H1 (cell line): ENCODE measurements around the gene TMEM181. TPM values are rescaled to one million over a fixed set of nuclear protein-coding genes. Genes with fewer than 3 reads are reported as not detected.

Source experiments
- CTCF ChIA-PET: fragments of 300-600 bp; sonication (Branson Sonifier 250); formaldehyde crosslinking; loops from one replicate; lab custom pipeline; 2021; ENCODE audit not compliant: partially characterized antibody; lab: Charles Lee
- POLR2A ChIA-PET: fragments of 300-600 bp; sonication (Branson Sonifier 250); formaldehyde crosslinking; loops from one replicate; lab custom pipeline; 2021; ENCODE audit warnings: inconsistent platforms; ENCODE audit not compliant: partially characterized antibody; lab: Charles Lee
- DNase-seq, 2 experiments: peaks; one replicate each; pipeline versions ENCODE4 v3.0.0 to v3.0.0-alpha.2; 2010 to 2022; ENCODE audit warnings: low spot score in 2 of 2, low read depth in 1 of 2, mixed read lengths in 1 of 2
- FAIRE-seq: peaks from 2 replicates; lab custom pipeline; 2011; peaks lifted over from hg19 to GRCh38; lab: Jason Lieb, UNC
- H2AFZ ChIP-seq: 2 replicates; pipeline ENCODE4 v1.8.1; 2012; ENCODE audit warnings: low read length, inconsistent platforms
- H2AK5ac ChIP-seq: 2 replicates; pipeline ENCODE4 v1.6.1; 2013; ENCODE audit warnings: low read depth, low read length
- H2BK120ac ChIP-seq: replicated peaks from 2 replicates; pipeline ENCODE3; 2013; ENCODE audit warnings: low read depth, low read length, inconsistent platforms
- H2BK12ac ChIP-seq: 2 replicates; pipeline ENCODE4 v1.6.1; 2013; ENCODE audit warnings: low read depth, low read length
- H2BK15ac ChIP-seq: 2 replicates; pipeline ENCODE4 v1.6.1; 2013; ENCODE audit warnings: low read length
- H2BK20ac ChIP-seq: 2 replicates; pipeline ENCODE4 v1.6.1; 2013; ENCODE audit warnings: low read length
- H2BK5ac ChIP-seq: 2 replicates; pipeline ENCODE4 v1.6.1; 2013; ENCODE audit warnings: low read depth, low read length
- H3K14ac ChIP-seq: 2 replicates; pipeline ENCODE4 v1.6.1; 2013; ENCODE audit warnings: inconsistent platforms; ENCODE audit not compliant: insufficient read length
- H3K18ac ChIP-seq: 2 replicates; pipeline ENCODE4 v1.6.1; 2013; ENCODE audit warnings: low read length; ENCODE audit errors: extremely low read depth
- H3K23ac ChIP-seq: 2 replicates; pipeline ENCODE4 v1.6.1; 2013; ENCODE audit warnings: inconsistent platforms; ENCODE audit not compliant: insufficient read length
- H3K23me2 ChIP-seq: 2 replicates; pipeline ENCODE4 v1.6.1; 2013; ENCODE audit warnings: low read depth, low read length
- H3K27ac ChIP-seq: 2 replicates; pipeline ENCODE4 v1.6.1; 2011; ENCODE audit warnings: low read depth, low read length, inconsistent platforms
- H3K27me3 ChIP-seq, 4 experiments: replicated peaks in 1 of 4; 1 replicate in 1 of 4; 2 replicates in 3 of 4; pipeline versions ENCODE4 v1.6.1 to v1.8.1; 2011 to 2013; ENCODE audit warnings: low read length in 3 of 4, mild to moderate bottlenecking in 3 of 4, inconsistent platforms in 2 of 4, mixed read lengths in 2 of 4, moderate library complexity in 1 of 4; ENCODE audit not compliant: control insufficient read depth in 3 of 4, insufficient read depth in 3 of 4; ENCODE audit errors: extremely low read depth in 1 of 4
- H3K36me3 ChIP-seq, 4 experiments: 2 replicates each; pipeline versions ENCODE4 v1.6.1 to v1.8.1; 2011 to 2013; ENCODE audit warnings: mild to moderate bottlenecking in 4 of 4, low read length in 3 of 4, moderate library complexity in 2 of 4, control low read depth in 1 of 4, inconsistent platforms in 1 of 4; ENCODE audit not compliant: insufficient read depth in 4 of 4, control insufficient read depth in 2 of 4
- H3K4ac ChIP-seq: replicated peaks from 2 replicates; pipeline ENCODE3; 2013; ENCODE audit warnings: low read length, low read depth, mixed read lengths, inconsistent platforms; ENCODE audit not compliant: insufficient read length
- H3K4me1 ChIP-seq, 4 experiments: replicated peaks in 1 of 4; 1 replicate in 1 of 4; 2 replicates in 3 of 4; pipeline versions ENCODE4 v1.6.1 to v1.8.1; 2011 to 2013; ENCODE audit warnings: low read length in 3 of 4, inconsistent platforms in 2 of 4, mixed read lengths in 1 of 4; ENCODE audit not compliant: insufficient read depth in 4 of 4, control insufficient read depth in 3 of 4
- H3K4me2 ChIP-seq, 2 experiments: 2 replicates each; pipeline versions ENCODE4 v1.6.1 to v1.8.1; 2011 to 2013; ENCODE audit warnings: low read depth in 2 of 2, low read length in 2 of 2, control low read depth in 1 of 2, inconsistent platforms in 1 of 2, mild to moderate bottlenecking in 1 of 2; ENCODE audit not compliant: insufficient read depth in 1 of 2
- H3K4me3 ChIP-seq, 4 experiments: fragments of 200-600, 300-600 bp in 1 of 4; sonication (generic), shearing (Covaris generic), sonication (Bioruptor Twin) in 1 of 4; 2 replicates each; pipeline versions ENCODE4 v1.5.1 to v1.8.1; 2011 to 2016; ENCODE audit warnings: low read length in 4 of 4, low read depth in 3 of 4, control low read depth in 2 of 4, inconsistent platforms in 2 of 4, mild to moderate bottlenecking in 2 of 4, mixed read lengths in 1 of 4, moderate library complexity in 1 of 4; ENCODE audit not compliant: insufficient read depth in 2 of 4; ENCODE audit errors: extremely low read depth in 1 of 4
- H3K56ac ChIP-seq: replicated peaks from 2 replicates; pipeline ENCODE3; 2013; ENCODE audit warnings: low read depth, mild to moderate bottlenecking, mixed read lengths, low read length, inconsistent platforms; ENCODE audit not compliant: insufficient read length
- H3K79me1 ChIP-seq: 2 replicates; pipeline ENCODE4 v1.6.1; 2013; ENCODE audit warnings: low read depth, low read length, control low read depth
- H3K79me2 ChIP-seq, 2 experiments: 2 replicates each; pipeline versions ENCODE4 v1.6.1 to v1.8.1; 2012 to 2013; ENCODE audit warnings: low read length in 2 of 2, mild to moderate bottlenecking in 2 of 2, inconsistent platforms in 1 of 2; ENCODE audit not compliant: insufficient read depth in 2 of 2, control insufficient read depth in 1 of 2
- H3K9ac ChIP-seq, 4 experiments: replicated peaks in 1 of 4; 1 replicate in 1 of 4; 2 replicates in 3 of 4; pipeline versions ENCODE4 v1.6.1 to v1.8.1; 2011 to 2013; ENCODE audit warnings: low read depth in 3 of 4, low read length in 3 of 4, control low read depth in 2 of 4, mild to moderate bottlenecking in 2 of 4, moderate library complexity in 2 of 4, inconsistent platforms in 1 of 4; ENCODE audit errors: extremely low read depth in 1 of 4
- H3K9me3 ChIP-seq, 2 experiments: 2 replicates each; pipeline versions ENCODE4 v1.6.1 to v1.8.1; 2012 to 2013; ENCODE audit warnings: mild to moderate bottlenecking in 2 of 2, moderate library complexity in 2 of 2, control low read depth in 1 of 2, inconsistent platforms in 1 of 2, low read depth in 1 of 2, low read length in 1 of 2, mixed read lengths in 1 of 2; ENCODE audit not compliant: insufficient read depth in 2 of 2
- H4K20me1 ChIP-seq, 2 experiments: replicated peaks in 1 of 2; 2 replicates each; pipeline versions ENCODE3 to v1.8.1; 2011 to 2013; ENCODE audit warnings: inconsistent platforms in 2 of 2, low read length in 2 of 2, mild to moderate bottlenecking in 1 of 2; ENCODE audit not compliant: insufficient read depth in 2 of 2, control insufficient read depth in 1 of 2
- H4K5ac ChIP-seq: 2 replicates; pipeline ENCODE4 v1.6.1; 2013; ENCODE audit warnings: low read length, low read depth, mixed read lengths, inconsistent platforms; ENCODE audit not compliant: insufficient read length
- H4K8ac ChIP-seq: 2 replicates; pipeline ENCODE4 v1.8.0; 2013; ENCODE audit warnings: mild to moderate bottlenecking, moderate library complexity, low read length, inconsistent platforms; ENCODE audit not compliant: insufficient read depth; ENCODE audit errors: extremely low read depth
- H4K91ac ChIP-seq: replicated peaks from 2 replicates; pipeline ENCODE3; 2013; ENCODE audit warnings: low read length, mixed read lengths, inconsistent platforms; ENCODE audit not compliant: insufficient read length
- BCL11A ChIP-seq, 2 experiments: IDR thresholded peaks; one replicate each; pipeline ENCODE4 v1.6.1; 2011; ENCODE audit warnings: low read depth in 2 of 2, low read length in 2 of 2, mild to moderate bottlenecking in 2 of 2
- EGR1 ChIP-seq: IDR thresholded peaks from 2 replicates; pipeline ENCODE4 v1.6.1; 2011; ENCODE audit warnings: low read depth, low read length, borderline replicate concordance
- EZH2 ChIP-seq: fragments of 200-600 bp; sonication (generic); IDR thresholded peaks from 2 replicates; pipeline ENCODE4 v1.7.1; 2012; ENCODE audit warnings: low read depth, mild to moderate bottlenecking, moderate library complexity, low read length, inconsistent platforms; ENCODE audit not compliant: severe bottlenecking
- KDM4A ChIP-seq: IDR thresholded peaks from one replicate; pipeline ENCODE4 v1.7.1; 2012; ENCODE audit warnings: low read depth, mild to moderate bottlenecking, moderate library complexity, low read length, inconsistent platforms; ENCODE audit not compliant: severe bottlenecking
- KDM5A ChIP-seq: fragments of 200-600 bp; IDR thresholded peaks from 2 replicates; pipeline ENCODE4 v1.7.1; 2012; ENCODE audit warnings: mild to moderate bottlenecking, low read length, inconsistent platforms, mixed read lengths
- SP4 ChIP-seq: IDR thresholded peaks from 2 replicates; pipeline ENCODE4 v1.6.1; 2012; ENCODE audit warnings: low read length, inconsistent platforms
- SRF ChIP-seq: IDR thresholded peaks from 2 replicates; pipeline ENCODE4 v1.6.1; 2011; ENCODE audit warnings: mild to moderate bottlenecking, low read depth, low read length, moderate library complexity
- TAF1 ChIP-seq: IDR thresholded peaks from 2 replicates; pipeline ENCODE4 v1.6.1; 2011; ENCODE audit warnings: mild to moderate bottlenecking, low read depth, low read length
- USF2 ChIP-seq: IDR thresholded peaks from 2 replicates; pipeline ENCODE4 v1.6.1; 2011; ENCODE audit warnings: low read length, improper control_type of control experiment
- YY1 ChIP-seq: IDR thresholded peaks from 2 replicates; pipeline ENCODE4 v1.6.1; 2011; ENCODE audit warnings: low read depth, mild to moderate bottlenecking, low read length
- WGBS, 2 experiments: shearing (Covaris generic) in 1 of 2; methylation state at CpG; one replicate each; pipeline versions ENCODE4 v1.1.6 to v1.1.7; 2013 to 2015; ENCODE audit warnings: low lambda C conversion rate in 2 of 2, mixed read lengths in 2 of 2, inconsistent platforms in 1 of 2, low coverage in 1 of 2, missing lambda C conversion rate in 1 of 2; ENCODE audit not compliant: insufficient replicate concordance in 2 of 2, insufficient coverage in 1 of 2, insufficient read length in 1 of 2; ENCODE audit errors: extremely low coverage in 1 of 2, missing lambda C conversion rate in 1 of 2; 5-methylcytosine and 5-hydroxymethylcytosine counted together
- polyA plus RNA-seq, 7 experiments: library from polyadenylated mRNA; depleted of rRNA in 3 of 7; stranded (reverse) in 5 of 7; unstranded in 2 of 7; fragments of >200 nt in 5 of 7; fragments of 200-250 nt in 2 of 7; gene quantifications; 1 replicate in 5 of 7; 2 replicates in 1 of 7; 4 replicates in 1 of 7; pipeline versions ENCODE4 v1.2.1 to v1.2.3, GENCODE V29; 2011 to 2013; ENCODE audit warnings: missing spikeins in 2 of 7, mixed read lengths in 2 of 7
- total RNA-seq: library from RNA; stranded (reverse); fragmentation: NEBNext Ultra II Directional; extraction: Animal tissue kit (Norgen Biotek cat#: 25700); gene quantifications from 2 replicates; pipeline ENCODE4 v1.2.1, GENCODE V29; 2021

TMEM181 gene
- total and polyA plus RNA-seq, 2 of the 8 experiments (the other 6 are each of a cell fraction or from before 2014, with no cell fraction given) = 8.6 to 19.0 TPM

GRCh38 chr6:158596861-158597260 lies 37.0 kb downstream of the TMEM181 start:
- 92% methylated on average over 6 of the region's 6 CpGs; no CpG with 5 or more reads in 1 of the 2 experiments for WGBS, 2 experiments
- no peaks in the 10 kb centered on the region for H3K79me2 ChIP-seq
- POLR2A ChIA-PET = interaction anchor here (1.1 kb wide), 1 partner anchor 13 kb away, joined by 4 read pairs; no protein-coding TSS in a partner anchor
- H4K20me1 ChIP-seq = peaks cover 0 to 10% of the 10 kb centered on the region in 2 experiments
- H3K4me3 ChIP-seq = no peak overlapping the region
- no peak overlapping the region for H3K4me2 ChIP-seq
- peaks cover 2% of the 10 kb centered on the region; the same call in 1 of the 2 replicates for H3K23me2 ChIP-seq
- CTCF ChIA-PET = interaction anchor here (1.3 kb wide), 1 partner anchor 8 kb away, joined by 3 read pairs; no protein-coding TSS in a partner anchor
- no peak overlapping the region for H2BK120ac ChIP-seq
- H2BK15ac ChIP-seq = no peak overlapping the region
- no peak overlapping the region for H3K18ac ChIP-seq
- no peak for DNase-seq
- H3K56ac ChIP-seq = no peak overlapping the region
- TF ChIP-seq SP4 (no peak), YY1 (no peak), KDM4A (no peak), USF2 (no peak), BCL11A (IDR thresholded peaks at IDR 0.05; ENCODE audit: low read depth in 2 of 2, low read length in 2 of 2) (no peak), EZH2 (no peak), EGR1 (no peak), SRF (no peak), KDM5A (no peak), TAF1 (no peak)
- no peak overlapping the region for H3K27ac ChIP-seq
- no peak overlapping the region for H2BK5ac ChIP-seq
- no peak overlapping the region for H2AFZ ChIP-seq
- no peaks in the 10 kb centered on the region for H3K9me3 ChIP-seq
- H4K91ac ChIP-seq = no peak overlapping the region
- H2BK20ac ChIP-seq = no peak overlapping the region
- no peak overlapping the region for H3K4ac ChIP-seq
- H3K27me3 ChIP-seq = no peaks in the 10 kb centered on the region; a peak in 1 of 7 replicates
- H2AK5ac ChIP-seq = no peak overlapping the region
- peaks cover 6 to 35% (median 12%) of the 10 kb centered on the region in 4 experiments for H3K36me3 ChIP-seq
- H2BK12ac ChIP-seq = no peak overlapping the region
- H3K23ac ChIP-seq = no peak overlapping the region
- no peak overlapping the region for H4K5ac ChIP-seq
- no peak overlapping the region for H3K14ac ChIP-seq
- no peak overlapping the region for H3K9ac ChIP-seq
- no peaks in the 10 kb centered on the region for H3K4me1 ChIP-seq
- no peak overlapping the region for H4K8ac ChIP-seq
- no peaks in the 10 kb centered on the region; the same call in 1 of the 2 replicates for H3K79me1 ChIP-seq
- no peak for FAIRE-seq
